ENCODE results near the gene NLK.

NLK gene

GRCh38 chr17:28131599-28131998 is 89.1 kb downstream of the NLK start:
- peak; percentile 19 for DNase-seq (ENCODE audit: low read depth)

GRCh38 chr17:28133562-28133970 is 91.1 kb downstream of the NLK start:
- peak; percentile 60 for DNase-seq (ENCODE audit: low read depth)
- TF ChIP-seq CTCF (conservative IDR thresholded peaks at IDR 0.05; ENCODE audit: low read length), result no peak
- no peak overlapping the region for H3K4me3 ChIP-seq (ENCODE audit: low read length)

More at GRCh38 chr17:28131599-28131998, 89.1 kb downstream of the NLK start:
- H3K4me3 ChIP-seq (ENCODE audit: low read length), result no peak overlapping the region
- TF ChIP-seq CTCF (conservative IDR thresholded peaks at IDR 0.05; ENCODE audit: low read length), result no peak

- TF ChIP-seq CTCF (conservative IDR thresholded peaks at IDR 0.05; ENCODE audit: low read length), result no peak
- no peak overlapping the region for H3K4me3 ChIP-seq (ENCODE audit: low read length)
- no peak for DNase-seq (ENCODE audit: low read depth)
These were observed 94.4 kb downstream of the NLK start for GRCh38 chr17:28136923-28137322.

- no peak overlapping the region for H3K4me3 ChIP-seq (ENCODE audit: low read length)
- TF ChIP-seq CTCF (conservative IDR thresholded peaks at IDR 0.05; ENCODE audit: low read length), result no peak
- DNase-seq (ENCODE audit: low read depth), result no peak
These were observed 97.3 kb downstream of the NLK start for GRCh38 chr17:28139822-28140221.

- TF ChIP-seq CTCF (conservative IDR thresholded peaks at IDR 0.05; ENCODE audit: low read length), result no peak
- H3K4me3 ChIP-seq (ENCODE audit: low read length), result no peak overlapping the region
- no peak for DNase-seq (ENCODE audit: low read depth)
These were observed 98.8 kb downstream of the NLK start for GRCh38 chr17:28141313-28141712.

GRCh38 chr17:28141773-28142172 is 99.3 kb downstream of the NLK start:
- DNase-seq (ENCODE audit: low read depth), result no peak
- no peak for TF ChIP-seq CTCF (conservative IDR thresholded peaks at IDR 0.05; ENCODE audit: low read length)
- H3K4me3 ChIP-seq (ENCODE audit: low read length), result no peak overlapping the region

GRCh38 chr17:28142305-28142704 is 99.8 kb downstream of the NLK start:
- no peak overlapping the region for H3K4me3 ChIP-seq (ENCODE audit: low read length)
- no peak for DNase-seq (ENCODE audit: low read depth)
- no peak for TF ChIP-seq CTCF (conservative IDR thresholded peaks at IDR 0.05; ENCODE audit: low read length)
